ENCODE results near the gene TEPSIN.

Gene TEPSIN

DNA sequence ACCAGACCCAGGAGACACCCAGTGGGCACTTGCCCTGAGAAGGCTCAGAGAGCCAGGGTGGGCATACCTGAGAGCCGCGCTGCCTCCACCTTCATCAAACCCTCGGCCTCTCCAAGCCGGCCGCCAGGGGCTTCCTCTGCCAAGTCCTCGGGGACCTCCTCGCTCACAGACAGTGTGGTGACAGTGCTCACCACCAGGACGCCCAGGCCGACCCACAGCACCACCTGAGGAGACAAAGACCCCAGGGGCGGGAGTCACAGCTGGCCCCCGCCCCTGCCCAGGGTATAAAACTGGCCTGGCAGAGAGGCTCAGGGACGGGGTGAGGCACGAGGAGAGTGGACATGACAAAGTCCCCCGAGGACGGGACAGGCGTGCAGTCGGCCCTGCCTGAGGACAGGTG is 21.3 kb upstream of the TEPSIN start:
- no peak overlapping the region for H3K27ac ChIP-seq
- TF ChIP-seq CTCF (IDR thresholded peaks at IDR 0.05): no peak
- no peak for TF ChIP-seq ZFX (IDR thresholded peaks at IDR 0.05; ENCODE audit: borderline replicate concordance)

DNA sequence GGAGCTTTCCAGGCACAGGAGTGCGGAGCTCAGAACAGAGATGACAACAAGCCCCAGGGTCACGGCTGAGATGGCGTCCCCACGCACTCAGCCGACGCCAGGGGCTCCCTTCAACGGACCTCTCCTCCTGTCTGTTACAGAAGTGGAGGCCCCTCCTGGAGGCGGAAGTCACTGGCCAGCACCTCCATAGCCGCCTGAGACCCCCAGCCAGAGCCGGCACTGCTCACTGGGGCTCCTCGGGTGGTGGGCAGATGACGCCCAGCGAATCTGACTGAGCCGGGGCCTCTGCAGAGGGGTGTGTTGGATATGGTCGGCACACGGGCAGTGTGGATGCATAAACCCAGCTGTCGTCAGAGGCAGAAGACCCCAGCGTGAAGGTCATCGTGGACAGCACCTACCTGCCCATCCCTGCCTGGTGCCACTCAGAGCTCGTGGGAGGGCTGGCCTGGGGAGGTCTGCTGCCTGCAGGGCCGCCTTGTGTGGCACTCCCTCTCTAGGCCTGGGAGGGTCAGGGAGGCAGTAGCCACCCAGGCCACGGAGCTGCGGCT is 20.3 kb upstream of the TEPSIN start:
- TF ChIP-seq CTCF (IDR thresholded peaks at IDR 0.05) (no peak), ZFX (IDR thresholded peaks at IDR 0.05; ENCODE audit: borderline replicate concordance) (no peak)
- no peak overlapping the region for H3K27ac ChIP-seq

- H3K27ac ChIP-seq: no peak overlapping the region
- TF ChIP-seq ZFX (IDR thresholded peaks at IDR 0.05; ENCODE audit: borderline replicate concordance): no peak
- no peak for TF ChIP-seq CTCF (IDR thresholded peaks at IDR 0.05)
Observed at GRCh38 chr17:81258292-81258691, 19.4 kb upstream of the TEPSIN start.

DNA sequence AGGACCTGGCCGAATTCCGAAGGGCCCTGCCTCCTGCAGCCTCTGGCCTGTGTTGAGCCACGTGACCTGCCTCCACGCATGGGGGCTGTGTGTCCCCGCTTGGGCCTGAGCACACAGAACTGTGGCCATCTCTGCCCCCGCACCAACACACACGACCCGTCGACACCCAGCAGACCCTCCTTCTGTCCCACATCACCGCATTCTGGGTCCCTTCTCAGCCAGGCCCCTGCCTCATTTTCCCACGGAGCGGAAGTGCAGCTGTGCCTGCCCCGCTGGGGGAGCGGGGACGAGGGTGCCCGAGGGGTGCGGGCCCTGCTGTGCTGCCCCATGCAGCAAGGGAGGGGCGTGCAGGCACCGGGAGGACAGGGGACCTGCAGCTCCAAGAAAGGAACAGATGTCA is 18.7 kb upstream of the TEPSIN start:
- no peak for TF ChIP-seq CTCF (IDR thresholded peaks at IDR 0.05)
- H3K27ac ChIP-seq: no peak overlapping the region

DNA sequence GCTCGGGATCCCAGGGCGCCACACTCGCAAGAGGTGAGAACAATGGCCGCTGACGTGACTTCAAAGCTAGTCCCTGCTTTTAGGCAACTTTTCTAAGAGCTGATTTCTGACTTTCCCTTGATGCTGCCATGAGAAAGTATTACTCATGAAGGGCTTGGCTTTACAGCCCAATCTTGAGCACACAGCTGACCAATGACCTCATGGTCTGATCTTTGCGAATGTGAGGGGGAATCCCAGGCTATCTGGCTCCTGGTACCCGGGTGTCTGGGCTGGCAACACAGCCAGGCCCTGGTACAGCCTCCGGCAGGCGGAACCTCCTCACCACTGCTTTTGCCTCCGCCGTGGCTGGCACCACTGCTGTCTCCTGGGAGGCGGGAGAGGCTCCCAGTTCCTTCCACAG is 17.8 kb upstream of the TEPSIN start:
- no peak for TF ChIP-seq ZFX (IDR thresholded peaks at IDR 0.05; ENCODE audit: borderline replicate concordance)
- no peak for TF ChIP-seq CTCF (IDR thresholded peaks at IDR 0.05)
- H3K27ac ChIP-seq: no peak overlapping the region

DNA sequence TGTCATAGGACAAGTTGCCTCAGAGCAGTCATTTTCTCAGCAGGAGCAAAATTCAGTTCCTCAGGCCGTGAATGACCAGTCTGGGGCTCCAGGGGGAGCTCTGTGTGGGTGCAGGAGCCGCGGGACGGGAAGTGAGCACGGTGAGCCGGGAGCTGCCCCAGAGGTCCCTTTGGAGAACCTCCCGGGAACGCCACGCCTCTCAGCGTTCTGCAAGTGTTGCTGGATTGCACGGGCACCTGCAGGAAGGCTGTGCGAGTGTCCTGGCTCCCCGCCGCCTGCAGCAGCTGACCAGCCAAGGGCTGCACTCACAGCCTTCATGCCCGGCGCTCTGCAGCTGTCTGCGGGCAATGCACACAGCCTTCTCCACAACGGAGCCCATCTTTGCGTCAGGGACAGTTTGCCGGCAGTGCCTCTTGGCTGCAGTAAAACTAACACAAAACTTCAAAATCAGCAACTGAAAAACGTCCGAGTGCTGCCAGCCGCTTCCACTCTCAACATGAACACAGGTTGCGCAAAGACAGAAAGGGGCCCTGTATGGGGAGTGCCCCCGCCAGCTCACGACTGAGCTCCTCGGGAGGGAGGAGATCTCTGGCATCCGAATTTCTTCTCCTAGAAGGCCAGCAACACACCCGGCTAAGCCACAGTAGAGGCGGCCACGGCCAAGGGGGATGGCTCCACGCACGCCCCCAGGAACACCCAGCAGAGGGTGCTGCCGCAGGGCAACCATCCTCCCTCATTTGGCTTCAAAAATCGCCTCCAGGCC is 16.3 kb upstream of the TEPSIN start:
- no peak overlapping the region for H3K27ac ChIP-seq
- TF ChIP-seq ZFX (IDR thresholded peaks at IDR 0.05; ENCODE audit: borderline replicate concordance) (no peak), CTCF (IDR thresholded peaks at IDR 0.05) (no peak)

DNA sequence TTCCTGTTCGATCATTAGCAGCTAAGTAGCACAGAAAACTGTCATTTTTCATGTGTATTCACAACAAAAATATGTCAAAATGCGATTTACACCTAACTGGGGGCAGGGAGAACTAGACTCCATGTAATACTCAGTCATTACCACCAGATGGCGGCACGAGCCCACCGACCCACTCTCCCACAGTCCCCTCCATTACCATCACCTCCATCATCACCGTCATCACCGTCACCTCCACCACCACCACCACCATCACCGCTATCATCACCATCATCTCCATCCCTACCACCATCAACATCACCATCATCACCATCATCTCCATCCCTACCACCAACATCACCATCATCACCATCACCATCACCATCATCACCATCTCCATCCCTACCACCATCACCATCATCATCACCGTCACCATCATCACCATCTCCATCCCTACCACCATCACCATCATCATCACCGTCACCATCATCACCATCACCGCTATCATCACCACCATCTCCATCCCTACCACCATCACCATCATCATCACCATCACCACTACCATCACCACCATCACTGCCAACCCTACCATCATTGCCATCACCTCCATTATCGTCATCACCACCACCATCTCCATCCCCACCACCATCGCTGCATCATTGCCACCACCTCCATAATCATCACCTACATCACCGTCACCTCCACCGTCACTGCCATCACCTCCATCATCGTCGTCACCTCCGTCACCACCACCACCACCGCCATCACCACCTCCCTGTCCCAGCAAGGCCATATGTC is 14.7 kb upstream of the TEPSIN start:
- TF ChIP-seq CTCF (IDR thresholded peaks at IDR 0.05) (peak; percentile 82), ZFX (IDR thresholded peaks at IDR 0.05; ENCODE audit: borderline replicate concordance) (no peak)
- no peak overlapping the region for H3K27ac ChIP-seq
